H9 (cell line): Measurements from ENCODE around the gene NAGLU. TPM values are rescaled to one million over a fixed set of nuclear protein-coding genes. Genes with fewer than 3 reads are reported as not detected.

ENCODE experiments used
- DNase-seq: peaks from one replicate; pipeline ENCODE4 v3.0.0-alpha.2; 2017
- H2AFZ ChIP-seq: one replicate; pipeline ENCODE4 v1.6.1; 2013; ENCODE audit warnings: mild to moderate bottlenecking, low read length, control low read depth, moderate library complexity
- H2AK5ac ChIP-seq: 2 replicates; pipeline ENCODE4 v1.6.1; 2013; ENCODE audit warnings: low read length, control low read depth, mixed read lengths; ENCODE audit not compliant: insufficient read length
- H2BK120ac ChIP-seq: one replicate; pipeline ENCODE4 v1.6.1; 2013; ENCODE audit warnings: low read depth, mild to moderate bottlenecking, low read length, control low read depth, inconsistent platforms; ENCODE audit not compliant: poor library complexity, severe bottlenecking
- H2BK12ac ChIP-seq: 2 replicates; pipeline ENCODE4 v1.6.1; 2013; ENCODE audit warnings: low read length, control low read depth, mixed read lengths, low read depth; ENCODE audit not compliant: insufficient read length
- H2BK15ac ChIP-seq: 2 replicates; pipeline ENCODE4 v1.6.1; 2013; ENCODE audit warnings: low read depth, low read length, control low read depth
- H2BK20ac ChIP-seq: one replicate; pipeline ENCODE4 v1.6.1; 2013; ENCODE audit warnings: low read depth, mild to moderate bottlenecking, low read length, control low read depth, inconsistent platforms; ENCODE audit not compliant: poor library complexity, severe bottlenecking
- H2BK5ac ChIP-seq: 2 replicates; pipeline ENCODE4 v1.6.1; 2013; ENCODE audit warnings: low read length, control low read depth, mixed read lengths; ENCODE audit not compliant: insufficient read length
- H3K14ac ChIP-seq: 2 replicates; pipeline ENCODE4 v1.6.1; 2013; ENCODE audit warnings: low read length, control low read depth; ENCODE audit not compliant: insufficient read depth
- H3K18ac ChIP-seq: 2 replicates; pipeline ENCODE4 v1.6.1; 2013; ENCODE audit warnings: low read depth, mild to moderate bottlenecking, mixed read lengths, low read length, control low read depth; ENCODE audit not compliant: insufficient read length
- H3K23ac ChIP-seq: 2 replicates; pipeline ENCODE4 v1.6.1; 2013; ENCODE audit warnings: low read length, control low read depth, mixed read lengths, low read depth; ENCODE audit not compliant: insufficient read length
- H3K23me2 ChIP-seq: 2 replicates; pipeline ENCODE4 v1.6.1; 2013; ENCODE audit warnings: low read depth, mild to moderate bottlenecking, mixed read lengths, low read length, control low read depth; ENCODE audit not compliant: insufficient read length, poor library complexity, severe bottlenecking
- H3K27ac ChIP-seq: 2 replicates; pipeline ENCODE4 v1.5.1; 2013; ENCODE audit warnings: low read length, control low read depth, mixed read lengths, low read depth; ENCODE audit not compliant: insufficient read length
- H3K27me3 ChIP-seq: 2 replicates; pipeline ENCODE4 v1.6.1; 2013; ENCODE audit warnings: low read length, control low read depth, inconsistent platforms; ENCODE audit not compliant: insufficient read depth
- H3K4ac ChIP-seq: 2 replicates; pipeline ENCODE4 v1.6.1; 2013; ENCODE audit warnings: low read depth, mild to moderate bottlenecking, control low read depth, inconsistent platforms, low read length, moderate library complexity
- H3K4me1 ChIP-seq: 2 replicates; pipeline ENCODE4 v1.6.1; 2013; ENCODE audit warnings: low read length, control low read depth, inconsistent platforms; ENCODE audit not compliant: insufficient read depth
- H3K4me2 ChIP-seq: 2 replicates; pipeline ENCODE4 v1.6.1; 2013; ENCODE audit warnings: low read length, control low read depth, mixed read lengths; ENCODE audit not compliant: insufficient read length, insufficient read depth
- H3K56ac ChIP-seq: 2 replicates; pipeline ENCODE4 v1.6.1; 2013; ENCODE audit warnings: low read depth, mild to moderate bottlenecking, mixed read lengths, low read length, control low read depth; ENCODE audit not compliant: insufficient read length
- H3K79me1 ChIP-seq: 2 replicates; pipeline ENCODE4 v1.6.1; 2013; ENCODE audit warnings: low read depth, mild to moderate bottlenecking, moderate library complexity, low read length, control low read depth, inconsistent platforms; ENCODE audit not compliant: insufficient read depth, poor library complexity, severe bottlenecking
- H3K79me2 ChIP-seq: 2 replicates; pipeline ENCODE4 v1.6.1; 2013; ENCODE audit warnings: low read length, control low read depth, inconsistent platforms; ENCODE audit not compliant: insufficient read depth
- H3K9ac ChIP-seq: 2 replicates; pipeline ENCODE4 v1.6.1; 2013; ENCODE audit warnings: low read length, control low read depth, mixed read lengths; ENCODE audit not compliant: insufficient read length; ENCODE audit errors: extremely low read depth
- H3K9me3 ChIP-seq: one replicate; pipeline ENCODE4 v1.6.1; 2013; ENCODE audit warnings: low read depth, low read length, inconsistent platforms; ENCODE audit not compliant: control insufficient read depth
- H3T11ph ChIP-seq: one replicate; pipeline ENCODE4 v1.6.1; 2013; ENCODE audit warnings: mild to moderate bottlenecking, low read length, control low read depth, inconsistent platforms
- H4K20me1 ChIP-seq: one replicate; pipeline ENCODE4 v1.6.1; 2013; ENCODE audit not compliant: control insufficient read depth, insufficient read length, insufficient read depth
- H4K5ac ChIP-seq: 2 replicates; pipeline ENCODE4 v1.6.1; 2013; ENCODE audit warnings: low read depth, mild to moderate bottlenecking, mixed read lengths, low read length, control low read depth; ENCODE audit not compliant: insufficient read length
- H4K8ac ChIP-seq: replicated peaks from 2 replicates; pipeline ENCODE4 v1.6.1; 2013; ENCODE audit warnings: low read length, control low read depth, mixed read lengths, low read depth; ENCODE audit not compliant: insufficient read length
- H4K91ac ChIP-seq: 2 replicates; pipeline ENCODE4 v1.6.1; 2013; ENCODE audit warnings: low read depth, mild to moderate bottlenecking, moderate library complexity, mixed read lengths, low read length, control low read depth; ENCODE audit not compliant: insufficient read length
- H3K27ac Mint-ChIP-seq, 3 experiments: 2 replicates in 2 of 3; 3 replicates in 1 of 3; pipeline ENCODE4 v1.8.0; 2020 to 2021; ENCODE audit warnings: mixed read lengths in 3 of 3, mild to moderate bottlenecking in 1 of 3, moderate library complexity in 1 of 3
- H3K27me3 Mint-ChIP-seq: 2 replicates; pipeline ENCODE4 v1.8.0; 2021; ENCODE audit warnings: low read depth, mild to moderate bottlenecking, moderate library complexity, mixed read lengths
- H3K36me3 Mint-ChIP-seq, 3 experiments: 2 replicates in 2 of 3; 3 replicates in 1 of 3; pipeline ENCODE4 v1.8.0; 2020 to 2021; ENCODE audit warnings: low read depth in 3 of 3, mixed read lengths in 3 of 3; ENCODE audit not compliant: insufficient read depth in 1 of 3
- H3K4me1 Mint-ChIP-seq, 2 experiments: 2 replicates each; pipeline ENCODE4 v1.8.0; 2020; ENCODE audit warnings: mixed read lengths in 2 of 2
- H3K4me3 Mint-ChIP-seq, 2 experiments: 2 replicates in 1 of 2; 3 replicates in 1 of 2; pipeline ENCODE4 v1.8.0; 2020 to 2021; ENCODE audit warnings: mild to moderate bottlenecking in 2 of 2, mixed read lengths in 2 of 2, moderate library complexity in 1 of 2
- H3K9me3 Mint-ChIP-seq, 2 experiments: 2 replicates in 1 of 2; 3 replicates in 1 of 2; pipeline ENCODE4 v1.8.0; 2020; ENCODE audit warnings: mild to moderate bottlenecking in 2 of 2, mixed read lengths in 2 of 2, moderate library complexity in 1 of 2
- WGBS: extraction: QIAGEN DNeasy Blood & Tissue Kit; methylation state at CpG from one replicate; pipeline ENCODE4 v1.1.7; 2013; ENCODE audit warnings: missing lambda C conversion rate, low lambda C conversion rate, mixed read lengths; ENCODE audit not compliant: insufficient read length; ENCODE audit errors: extremely low coverage; 5-methylcytosine and 5-hydroxymethylcytosine counted together
- total RNA-seq: library from RNA; stranded (reverse); gene quantifications from 2 replicates; pipeline ENCODE4 v1.2.1, GENCODE V29; 2021
- TF ChIP-seq, protein P1 (sequence below): fragments of 200-600 bp; sonication (generic); conservative IDR thresholded peaks from 3 replicates; pipeline ENCODE4 v1.8.0; 2021; ENCODE audit warnings: antibody characterized with exemption, mild to moderate bottlenecking

NAGLU gene
- total RNA-seq, 1 experiment from 2014 or later, result 23.5 TPM

DNA sequence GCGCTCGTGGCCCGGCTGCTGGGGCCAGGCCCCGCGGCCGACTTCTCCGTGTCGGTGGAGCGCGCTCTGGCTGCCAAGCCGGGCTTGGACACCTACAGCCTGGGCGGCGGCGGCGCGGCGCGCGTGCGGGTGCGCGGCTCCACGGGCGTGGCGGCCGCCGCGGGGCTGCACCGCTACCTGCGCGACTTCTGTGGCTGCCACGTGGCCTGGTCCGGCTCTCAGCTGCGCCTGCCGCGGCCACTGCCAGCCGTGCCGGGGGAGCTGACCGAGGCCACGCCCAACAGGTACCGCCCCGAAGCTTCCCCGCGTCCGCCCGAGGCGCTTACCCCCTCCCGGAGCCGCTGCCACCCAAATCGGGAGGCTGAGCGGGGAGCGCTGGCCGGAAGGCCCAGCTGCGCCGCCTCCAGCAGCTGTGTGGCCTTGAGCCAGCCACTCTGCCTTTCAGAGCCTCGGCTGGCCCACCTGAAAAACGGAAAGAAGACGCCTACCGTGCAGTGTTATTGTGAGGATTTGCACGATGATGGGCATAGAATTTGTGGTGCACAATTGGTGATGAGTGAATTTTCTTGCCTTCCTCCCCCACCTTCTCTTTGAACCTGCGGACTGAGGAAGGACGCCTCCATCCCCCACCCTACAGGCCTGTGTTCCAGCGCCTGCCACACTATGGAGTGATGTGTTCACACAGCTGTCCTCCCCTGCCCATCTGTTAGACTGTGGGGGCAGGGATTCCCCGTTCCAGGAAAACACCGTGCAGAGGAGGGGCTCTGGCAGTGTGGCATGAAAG lies 523 bp downstream of the NAGLU start:
- H3K27ac Mint-ChIP-seq, result peak overlapping the region; percentile 46 to 79 (median 68); a peak in 4 of 7 replicates
- H3K4me3 Mint-ChIP-seq, result peak overlapping the region; percentile 77 to 86
- peaks cover 0 to 22% (median 16%) of the 10 kb centered on the region in 3 experiments; a peak in 6 of 7 replicates for H3K36me3 Mint-ChIP-seq
- no peak overlapping the region for H4K8ac ChIP-seq
- no peak overlapping the region for H2AFZ ChIP-seq
- peaks cover 9% of the 10 kb centered on the region for H3K23me2 ChIP-seq
- H2BK120ac ChIP-seq, result no peak overlapping the region
- H3K23ac ChIP-seq, result no peak overlapping the region
- peak overlapping the region; percentile 20 for H3K9ac ChIP-seq
- no peaks in the 10 kb centered on the region for H3K9me3 ChIP-seq
- no peak overlapping the region for H3K18ac ChIP-seq
- H4K20me1 ChIP-seq, result no peaks in the 10 kb centered on the region
- WGBS, result no CpG with 5 or more reads among the region's 65 CpGs
- no peak overlapping the region for H3K56ac ChIP-seq
- H4K91ac ChIP-seq, result no peak overlapping the region
- H3K4me2 ChIP-seq, result peak overlapping the region; percentile 61
- H3K14ac ChIP-seq, result no peak overlapping the region; the same call in 1 of the 2 replicates
- H3K27ac ChIP-seq, result no peak overlapping the region
- H3T11ph ChIP-seq, result no peak overlapping the region
- H3K4ac ChIP-seq, result no peak overlapping the region
- H3K79me1 ChIP-seq, result no peaks in the 10 kb centered on the region
- H2BK20ac ChIP-seq, result no peak overlapping the region
- H3K4me1 ChIP-seq, result no peaks in the 10 kb centered on the region; the same call in 1 of the 2 replicates
- no peak overlapping the region for H2AK5ac ChIP-seq
- H3K27me3 Mint-ChIP-seq, result peaks cover 24% of the 10 kb centered on the region
- H2BK12ac ChIP-seq, result no peak overlapping the region
- no peaks in the 10 kb centered on the region for H3K27me3 ChIP-seq
- no peak overlapping the region for H2BK15ac ChIP-seq
- DNase-seq, result peak; percentile 91
- no peak overlapping the region for H4K5ac ChIP-seq
- H3K79me2 ChIP-seq, result no peaks in the 10 kb centered on the region
- no peaks in the 10 kb centered on the region for H3K9me3 Mint-ChIP-seq
- H2BK5ac ChIP-seq, result no peak overlapping the region
- TF ChIP-seq, protein P1, sequence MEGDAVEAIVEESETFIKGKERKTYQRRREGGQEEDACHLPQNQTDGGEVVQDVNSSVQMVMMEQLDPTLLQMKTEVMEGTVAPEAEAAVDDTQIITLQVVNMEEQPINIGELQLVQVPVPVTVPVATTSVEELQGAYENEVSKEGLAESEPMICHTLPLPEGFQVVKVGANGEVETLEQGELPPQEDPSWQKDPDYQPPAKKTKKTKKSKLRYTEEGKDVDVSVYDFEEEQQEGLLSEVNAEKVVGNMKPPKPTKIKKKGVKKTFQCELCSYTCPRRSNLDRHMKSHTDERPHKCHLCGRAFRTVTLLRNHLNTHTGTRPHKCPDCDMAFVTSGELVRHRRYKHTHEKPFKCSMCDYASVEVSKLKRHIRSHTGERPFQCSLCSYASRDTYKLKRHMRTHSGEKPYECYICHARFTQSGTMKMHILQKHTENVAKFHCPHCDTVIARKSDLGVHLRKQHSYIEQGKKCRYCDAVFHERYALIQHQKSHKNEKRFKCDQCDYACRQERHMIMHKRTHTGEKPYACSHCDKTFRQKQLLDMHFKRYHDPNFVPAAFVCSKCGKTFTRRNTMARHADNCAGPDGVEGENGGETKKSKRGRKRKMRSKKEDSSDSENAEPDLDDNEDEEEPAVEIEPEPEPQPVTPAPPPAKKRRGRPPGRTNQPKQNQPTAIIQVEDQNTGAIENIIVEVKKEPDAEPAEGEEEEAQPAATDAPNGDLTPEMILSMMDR, result no peak
- peaks cover 11 to 19% of the 10 kb centered on the region in 2 experiments for H3K4me1 Mint-ChIP-seq
